ENCODE results near the gene AHRR. TPM values are rescaled to one million over a fixed set of nuclear protein-coding genes. Genes with fewer than 3 reads are reported as not detected.

AHRR gene
- polyA plus RNA-seq, 3 donors: 0.15 TPM; not detected in 1

DNA sequence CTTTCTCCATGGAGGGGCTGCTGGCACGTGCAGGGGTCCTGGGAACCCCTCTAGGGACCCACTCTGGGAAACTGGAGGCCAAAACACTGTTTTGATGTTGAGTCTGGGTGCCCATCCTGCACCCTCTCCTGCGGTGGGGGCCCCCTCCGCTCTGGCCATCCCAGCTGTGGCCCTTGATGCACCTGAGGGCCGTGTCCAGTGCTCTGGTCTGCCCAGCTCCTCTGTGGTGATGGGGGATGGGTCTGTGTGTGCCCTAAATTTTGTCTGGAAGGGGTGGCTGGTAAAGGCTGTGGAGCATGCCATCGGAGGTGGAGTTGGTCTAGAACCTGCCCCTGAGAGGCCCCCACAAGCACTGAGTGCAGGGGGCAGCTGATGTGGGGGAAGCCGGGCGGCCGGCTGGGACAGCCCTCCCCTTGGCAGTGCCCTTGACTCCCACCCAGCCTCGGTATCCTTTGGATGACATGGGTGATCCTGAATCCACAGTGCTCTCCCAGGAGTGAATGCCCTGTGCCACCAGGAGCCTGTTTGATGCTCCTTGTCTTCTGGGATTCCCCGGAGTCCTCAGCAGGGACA, 26.3 kb downstream of the AHRR start:
- TF ChIP-seq, protein P1, sequence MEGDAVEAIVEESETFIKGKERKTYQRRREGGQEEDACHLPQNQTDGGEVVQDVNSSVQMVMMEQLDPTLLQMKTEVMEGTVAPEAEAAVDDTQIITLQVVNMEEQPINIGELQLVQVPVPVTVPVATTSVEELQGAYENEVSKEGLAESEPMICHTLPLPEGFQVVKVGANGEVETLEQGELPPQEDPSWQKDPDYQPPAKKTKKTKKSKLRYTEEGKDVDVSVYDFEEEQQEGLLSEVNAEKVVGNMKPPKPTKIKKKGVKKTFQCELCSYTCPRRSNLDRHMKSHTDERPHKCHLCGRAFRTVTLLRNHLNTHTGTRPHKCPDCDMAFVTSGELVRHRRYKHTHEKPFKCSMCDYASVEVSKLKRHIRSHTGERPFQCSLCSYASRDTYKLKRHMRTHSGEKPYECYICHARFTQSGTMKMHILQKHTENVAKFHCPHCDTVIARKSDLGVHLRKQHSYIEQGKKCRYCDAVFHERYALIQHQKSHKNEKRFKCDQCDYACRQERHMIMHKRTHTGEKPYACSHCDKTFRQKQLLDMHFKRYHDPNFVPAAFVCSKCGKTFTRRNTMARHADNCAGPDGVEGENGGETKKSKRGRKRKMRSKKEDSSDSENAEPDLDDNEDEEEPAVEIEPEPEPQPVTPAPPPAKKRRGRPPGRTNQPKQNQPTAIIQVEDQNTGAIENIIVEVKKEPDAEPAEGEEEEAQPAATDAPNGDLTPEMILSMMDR (IDR thresholded peaks at IDR 0.05): no peak
- peaks cover 0 to 28% of the 10 kb centered on the region in 2 donors for H3K27me3 ChIP-seq (ENCODE audit: control insufficient read depth in 2 of 2, insufficient read depth in 2 of 2, low read length in 2 of 2)
- H3K4me1 ChIP-seq (ENCODE audit: control insufficient read depth in 1 of 2, insufficient read depth in 2 of 2, low read length in 2 of 2): no peaks in the 10 kb centered on the region
- H3K4me3 Mint-ChIP-seq: no peak overlapping the region
- H3K9ac ChIP-seq (ENCODE audit: insufficient read depth, low read length, poor library complexity, severe bottlenecking): no peak overlapping the region
- no peak overlapping the region for H2AFZ ChIP-seq (ENCODE audit: insufficient read depth, low read depth, low read length, poor library complexity, severe bottlenecking)
- H3K36me3 Mint-ChIP-seq: no peaks in the 10 kb centered on the region
- H3K27me3 Mint-ChIP-seq (ENCODE audit: low read depth in 3 of 3): peaks cover 17 to 49% (median 23%) of the 10 kb centered on the region in 3 donors
- H3K4me1 Mint-ChIP-seq: peaks cover 2% of the 10 kb centered on the region
- no peaks in the 10 kb centered on the region for H3K36me3 ChIP-seq (replicated peaks in 1 of 2; ENCODE audit: control insufficient read depth in 1 of 2, insufficient read depth in 2 of 2, low read length in 2 of 2)
- H3K27ac ChIP-seq (ENCODE audit: low read depth in 1 of 2, low read length in 2 of 2): no peak overlapping the region
- no peaks in the 10 kb centered on the region for H4K20me1 ChIP-seq (ENCODE audit: insufficient read depth, low read length)
- H3K4me2 ChIP-seq (replicated peaks; ENCODE audit: extremely low read depth, low read length, poor library complexity, severe bottlenecking): no peak overlapping the region
- DNase-seq: no peak
- no peak overlapping the region for H3K4me3 ChIP-seq (replicated peaks in 1 of 3; ENCODE audit: low read depth in 2 of 3, low read length in 3 of 3)
- peaks cover 0 to 7% of the 10 kb centered on the region in 2 donors for H3K9me3 ChIP-seq (replicated peaks in 1 of 2; ENCODE audit: control insufficient read depth in 1 of 2, insufficient read depth in 1 of 2, low read length in 2 of 2)
- H3K9me3 Mint-ChIP-seq: peaks cover 4 to 12% (median 5%) of the 10 kb centered on the region in 7 donors
- intact Hi-C loops (cut with micrococcal nuclease): no loop called here
- no peak overlapping the region for H3K27ac Mint-ChIP-seq
- 97% methylated on average over 6 of the region's 10 CpGs for WGBS (ENCODE audit: insufficient coverage)
- H3K79me2 ChIP-seq (ENCODE audit: insufficient read depth, low read length): no peaks in the 10 kb centered on the region

DNA sequence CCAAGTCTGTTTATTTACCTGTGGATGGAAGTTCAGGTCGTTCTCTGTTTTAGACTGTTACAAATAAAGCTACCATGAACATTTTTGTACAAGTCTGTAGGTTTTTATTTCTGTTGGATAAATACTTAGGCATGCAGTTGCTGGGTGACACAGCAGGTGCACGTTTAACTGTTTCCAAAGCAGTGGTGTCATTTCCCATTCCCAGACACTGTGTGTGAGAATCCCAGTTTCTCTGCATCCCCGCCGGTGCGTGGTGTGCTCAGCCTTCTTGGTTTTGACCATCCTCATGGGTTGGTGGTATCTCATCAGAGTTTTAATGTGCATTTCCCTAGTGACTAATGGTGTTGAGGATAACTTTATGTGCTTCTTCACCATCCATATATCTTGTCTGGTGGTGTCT, 27.2 kb downstream of the AHRR start:
- TF ChIP-seq, protein P1 (IDR thresholded peaks at IDR 0.05): no peak
- H3K9ac ChIP-seq (ENCODE audit: insufficient read depth, low read length, poor library complexity, severe bottlenecking): no peak overlapping the region
- H2AFZ ChIP-seq (ENCODE audit: insufficient read depth, low read depth, low read length, poor library complexity, severe bottlenecking): no peak overlapping the region
- intact Hi-C loops (cut with micrococcal nuclease): no loop called here
- H3K4me1 ChIP-seq (ENCODE audit: control insufficient read depth in 1 of 2, insufficient read depth in 2 of 2, low read length in 2 of 2): no peaks in the 10 kb centered on the region
- H3K27ac ChIP-seq (ENCODE audit: low read depth in 1 of 2, low read length in 2 of 2): no peak overlapping the region
- H3K27ac Mint-ChIP-seq: no peak overlapping the region
- H3K27me3 ChIP-seq (ENCODE audit: control insufficient read depth in 2 of 2, insufficient read depth in 2 of 2, low read length in 2 of 2): peaks cover 0 to 21% of the 10 kb centered on the region in 2 donors
- no peak for DNase-seq
- H3K9me3 Mint-ChIP-seq: peaks cover 0 to 5% (median under 1%) of the 10 kb centered on the region in 7 donors
- 100% methylated on average over 3 of the region's 5 CpGs for WGBS (ENCODE audit: insufficient coverage)
- H3K4me2 ChIP-seq (replicated peaks; ENCODE audit: extremely low read depth, low read length, poor library complexity, severe bottlenecking): no peak overlapping the region
- H3K27me3 Mint-ChIP-seq (ENCODE audit: low read depth in 3 of 3): peaks cover 16 to 40% (median 20%) of the 10 kb centered on the region in 3 donors
- H3K4me3 ChIP-seq (replicated peaks in 1 of 3; ENCODE audit: low read depth in 2 of 3, low read length in 3 of 3): no peak overlapping the region
- H3K79me2 ChIP-seq (ENCODE audit: insufficient read depth, low read length): no peaks in the 10 kb centered on the region
- no peaks in the 10 kb centered on the region for H4K20me1 ChIP-seq (ENCODE audit: insufficient read depth, low read length)
- no peak overlapping the region for H3K4me3 Mint-ChIP-seq
- no peaks in the 10 kb centered on the region for H3K36me3 ChIP-seq (replicated peaks in 1 of 2; ENCODE audit: control insufficient read depth in 1 of 2, insufficient read depth in 2 of 2, low read length in 2 of 2)
- no peaks in the 10 kb centered on the region for H3K36me3 Mint-ChIP-seq
- H3K9me3 ChIP-seq (replicated peaks in 1 of 2; ENCODE audit: control insufficient read depth in 1 of 2, insufficient read depth in 1 of 2, low read length in 2 of 2): no peaks in the 10 kb centered on the region
- H3K4me1 Mint-ChIP-seq: peaks cover 1% of the 10 kb centered on the region
